Tibial nerve (tissue), 4 donors: ENCODE measurements around the gene AKAP17A. TPM values are rescaled to one million over a fixed set of nuclear protein-coding genes. Genes with fewer than 3 reads are reported as not detected.

Source experiments
- DNase-seq, 2 donors: peaks; one replicate each; pipeline ENCODE4 v3.0.0-alpha.2; 2019; ENCODE audit warnings: low spot score in 2 of 2
- H3K27ac ChIP-seq, 4 donors: fragments of 200-600 bp; sonication (generic) in 3 of 4; one replicate each; pipeline ENCODE4 v1.5.1; 2017 to 2019; ENCODE audit warnings: mild to moderate bottlenecking in 1 of 4
- H3K27me3 ChIP-seq, 2 donors: fragments of 200-600 bp; sonication (generic) in 1 of 2; one replicate each; pipeline versions ENCODE4 v1.5.1 to v1.6.0; 2017 to 2019
- H3K36me3 ChIP-seq, 3 donors: fragments of 200-600 bp; sonication (generic); one replicate each; pipeline ENCODE4 v1.5.1; 2018 to 2019
- H3K4me1 ChIP-seq, 4 donors: fragments of 200-600 bp; sonication (generic) in 3 of 4; one replicate each; pipeline ENCODE4 v1.5.1; 2017 to 2019
- H3K4me3 ChIP-seq, 4 donors: fragments of 200-600 bp; sonication (generic) in 3 of 4; one replicate each; pipeline ENCODE4 v1.5.1; 2017 to 2019; ENCODE audit warnings: mild to moderate bottlenecking in 1 of 4, moderate library complexity in 1 of 4
- H3K9me3 ChIP-seq, 4 donors: fragments of 200-600 bp; sonication (generic) in 3 of 4; one replicate each; pipeline ENCODE4 v1.5.1; 2017 to 2019
- EP300 ChIP-seq, 2 donors: sonication (generic); formaldehyde crosslinking; IDR thresholded peaks; one replicate each; pipeline ENCODE4 v1.6.1; 2017; ENCODE audit warnings: antibody characterized with exemption in 2 of 2, mild to moderate bottlenecking in 1 of 2
- POLR2A ChIP-seq, 2 donors: fragments of 450-650 bp; IDR thresholded peaks; one replicate each; pipeline ENCODE4 v1.6.1; 2017; ENCODE audit warnings: antibody characterized with exemption in 2 of 2, mild to moderate bottlenecking in 2 of 2, moderate library complexity in 2 of 2
- WGBS, 2 donors: methylation state at CpG; one replicate each; pipeline ENCODE4 v1.1.5; 2018; 5-methylcytosine and 5-hydroxymethylcytosine counted together
- total RNA-seq, 4 donors: library from RNA; depleted of rRNA; stranded (reverse); fragments of >200 nt; gene quantifications; one replicate each; pipeline ENCODE4 v1.1.0, GENCODE V29; 2016
- TF ChIP-seq, protein P1 (sequence below), 5 experiments: fragments of 200-600 bp in 3 of 5; fragments of 450-650 bp in 2 of 5; sonication (generic) in 3 of 5; IDR thresholded peaks; one replicate each; pipeline ENCODE4 v1.5.1; 2016 to 2019; ENCODE audit warnings: antibody characterized with exemption in 5 of 5, mild to moderate bottlenecking in 3 of 5, moderate library complexity in 2 of 5

AKAP17A gene
- total RNA-seq, 4 donors from 2014 or later = 58.3 to 139 (median 72.6) TPM

DNA sequence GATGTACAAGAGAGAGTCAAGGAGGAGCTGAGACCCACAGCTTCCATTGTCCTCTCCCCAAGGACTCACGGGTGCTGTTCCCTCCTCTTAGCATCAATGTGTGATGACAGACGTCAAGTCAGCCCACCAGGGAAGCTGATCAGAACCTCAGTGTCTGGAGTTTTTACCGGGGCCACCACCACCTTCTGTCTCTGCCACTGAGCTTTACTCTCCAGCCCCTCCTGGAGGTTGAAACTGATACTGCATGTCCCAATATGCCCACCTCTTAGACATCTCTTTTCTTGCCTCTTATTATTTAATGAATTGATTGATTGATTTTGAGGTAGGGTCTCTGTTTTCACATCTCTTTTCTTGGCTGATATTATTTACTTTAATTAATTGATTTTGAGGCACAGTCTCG is 10.3 kb upstream of the AKAP17A start:
- 37 to 38% methylated on average over 4 of the region's 4 CpGs for WGBS, 2 donors
- peak in 1 of 2 donors; percentile 73 for DNase-seq
- no peaks in the 10 kb centered on the region for H3K27me3 ChIP-seq
- H3K4me1 ChIP-seq = no peaks in the 10 kb centered on the region
- H3K4me3 ChIP-seq = no peak overlapping the region
- H3K9me3 ChIP-seq = no peaks in the 10 kb centered on the region
- H3K27ac ChIP-seq = no peak overlapping the region
- no peaks in the 10 kb centered on the region for H3K36me3 ChIP-seq
- no peak for TF ChIP-seq EP300 (IDR thresholded peaks at IDR 0.05)
- TF ChIP-seq, protein P1, sequence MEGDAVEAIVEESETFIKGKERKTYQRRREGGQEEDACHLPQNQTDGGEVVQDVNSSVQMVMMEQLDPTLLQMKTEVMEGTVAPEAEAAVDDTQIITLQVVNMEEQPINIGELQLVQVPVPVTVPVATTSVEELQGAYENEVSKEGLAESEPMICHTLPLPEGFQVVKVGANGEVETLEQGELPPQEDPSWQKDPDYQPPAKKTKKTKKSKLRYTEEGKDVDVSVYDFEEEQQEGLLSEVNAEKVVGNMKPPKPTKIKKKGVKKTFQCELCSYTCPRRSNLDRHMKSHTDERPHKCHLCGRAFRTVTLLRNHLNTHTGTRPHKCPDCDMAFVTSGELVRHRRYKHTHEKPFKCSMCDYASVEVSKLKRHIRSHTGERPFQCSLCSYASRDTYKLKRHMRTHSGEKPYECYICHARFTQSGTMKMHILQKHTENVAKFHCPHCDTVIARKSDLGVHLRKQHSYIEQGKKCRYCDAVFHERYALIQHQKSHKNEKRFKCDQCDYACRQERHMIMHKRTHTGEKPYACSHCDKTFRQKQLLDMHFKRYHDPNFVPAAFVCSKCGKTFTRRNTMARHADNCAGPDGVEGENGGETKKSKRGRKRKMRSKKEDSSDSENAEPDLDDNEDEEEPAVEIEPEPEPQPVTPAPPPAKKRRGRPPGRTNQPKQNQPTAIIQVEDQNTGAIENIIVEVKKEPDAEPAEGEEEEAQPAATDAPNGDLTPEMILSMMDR (IDR thresholded peaks at IDR 0.05) = peak; percentile 46 to 62 (median 54)

DNA sequence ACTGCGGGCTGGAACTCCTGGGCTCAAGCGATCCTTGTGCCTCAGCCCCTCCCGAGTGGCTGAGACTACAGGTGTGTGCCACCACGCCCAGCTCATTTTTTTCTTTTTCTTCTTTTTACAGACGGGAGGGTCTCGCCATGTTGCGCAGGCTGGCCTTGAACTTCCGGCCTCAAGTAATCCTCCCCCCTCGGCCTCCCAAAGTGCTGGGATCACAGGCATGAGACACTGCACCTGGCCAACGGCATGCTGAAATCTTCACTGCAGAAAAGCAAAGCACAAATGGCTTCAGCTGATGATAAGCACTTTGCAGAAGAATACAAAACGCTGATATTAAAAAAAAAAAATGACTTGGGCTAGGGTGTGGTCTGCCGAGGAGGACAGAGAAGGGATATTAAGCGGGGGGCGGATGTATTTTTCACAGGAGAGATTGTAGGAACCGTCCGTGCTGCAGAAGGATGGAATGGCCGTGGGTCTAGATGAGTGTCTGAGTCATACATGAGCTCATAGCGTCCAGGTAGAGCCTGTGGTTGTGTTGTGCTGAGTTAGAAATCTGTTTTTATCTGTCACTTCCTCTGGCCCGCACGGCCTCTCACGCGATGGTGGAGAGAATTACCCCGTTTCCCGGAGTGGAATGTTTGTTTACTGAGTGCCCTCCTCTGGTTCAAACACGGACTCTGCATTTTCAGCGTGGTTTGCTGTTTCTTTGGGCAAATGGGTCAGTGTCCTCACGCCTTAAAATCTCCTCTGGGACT is 8.5 kb upstream of the AKAP17A start:
- Histone ChIP-seq H3K36me3 (no peaks in the 10 kb centered on the region), H3K27me3 (no peaks in the 10 kb centered on the region), H3K9me3 (no peaks in the 10 kb centered on the region), H3K27ac (no peak overlapping the region), H3K4me3 (no peak overlapping the region), H3K4me1 (no peaks in the 10 kb centered on the region)
- TF ChIP-seq EP300 (IDR thresholded peaks at IDR 0.05) = no peak
- TF ChIP-seq, protein P1 (IDR thresholded peaks at IDR 0.05) = no peak
- no peak for TF ChIP-seq POLR2A (IDR thresholded peaks at IDR 0.05)
- DNase-seq = no peak
- 51 to 59% methylated on average over 26 to 27 of the region's 27 CpGs for WGBS, 2 donors

- no peaks in the 10 kb centered on the region for H3K36me3 ChIP-seq
- no peak for DNase-seq
- whole genome bisulfite sequencing, 2 donors = 85 to 87% methylated on average over 8 of the region's 8 CpGs
- no peaks in the 10 kb centered on the region for H3K27me3 ChIP-seq
- H3K9me3 ChIP-seq = no peaks in the 10 kb centered on the region
- TF ChIP-seq POLR2A (IDR thresholded peaks at IDR 0.05) = no peak
- TF ChIP-seq, protein P1 (IDR thresholded peaks at IDR 0.05) = no peak
- TF ChIP-seq EP300 (IDR thresholded peaks at IDR 0.05) = no peak
- H3K4me3 ChIP-seq = no peak overlapping the region
- H3K4me1 ChIP-seq = no peaks in the 10 kb centered on the region
- no peak overlapping the region for H3K27ac ChIP-seq
Measured at GRCh38 chrX:1584237-1585011, 7.0 kb upstream of the AKAP17A start.

DNA sequence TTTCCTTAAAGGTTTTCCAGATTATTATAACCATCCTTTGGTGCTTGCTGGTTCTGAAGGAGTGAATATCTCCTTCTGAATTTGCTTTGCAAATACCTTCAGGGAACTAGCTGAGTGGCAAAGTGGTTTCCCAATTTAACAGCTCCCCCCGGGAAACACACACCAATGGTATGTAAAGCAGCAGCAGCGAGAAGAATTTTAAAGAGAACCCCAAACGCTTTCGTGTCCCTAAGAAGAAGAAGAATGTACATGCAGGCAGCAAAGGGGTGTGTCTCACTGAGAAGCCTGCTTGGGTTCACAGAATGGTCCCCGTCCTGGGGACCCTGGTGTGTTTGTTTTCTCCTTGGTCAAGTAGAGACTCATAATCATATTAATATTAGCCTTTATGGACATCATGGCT is 4.2 kb upstream of the AKAP17A start:
- 38 to 43% methylated on average over 5 of the region's 5 CpGs for WGBS, 2 donors
- DNase-seq = no peak
- H3K9me3 ChIP-seq = no peaks in the 10 kb centered on the region
- TF ChIP-seq EP300 (IDR thresholded peaks at IDR 0.05) (no peak), POLR2A (IDR thresholded peaks at IDR 0.05) (no peak)
- TF ChIP-seq, protein P1 (IDR thresholded peaks at IDR 0.05) = no peak
- no peaks in the 10 kb centered on the region for H3K36me3 ChIP-seq
- H3K4me1 ChIP-seq = peaks cover 0 to 6% (median 3%) of the 10 kb centered on the region in 4 donors
- H3K27me3 ChIP-seq = no peaks in the 10 kb centered on the region
- H3K27ac ChIP-seq = no peak overlapping the region
- no peak overlapping the region for H3K4me3 ChIP-seq
